Activated naive CD4-positive, alpha-beta T cell treated with anti-CD3 and anti-CD28 coated beads for 36 hours (primary cell): Measurements from ENCODE around the gene STXBP2. TPM values are rescaled to one million over a fixed set of nuclear protein-coding genes. Genes with fewer than 3 reads are reported as not detected.

Source experiments
- CTCF ChIA-PET: fragments of 350-600 bp; sonication (Branson Sonifier 250); formaldehyde crosslinking; loops from one replicate; lab custom pipeline; 2021; ENCODE audit warnings: antibody characterized with exemption; lab: Charles Lee
- DNase-seq: peaks from one replicate; pipeline ENCODE4 v3.0.0-alpha.2; 2020
- H3K27ac Mint-ChIP-seq: one replicate; pipeline ENCODE4 v1.8.0; 2021; ENCODE audit warnings: mild to moderate bottlenecking, mixed read lengths
- H3K27me3 Mint-ChIP-seq: one replicate; pipeline ENCODE4 v1.8.0; 2021; ENCODE audit warnings: low read depth, mixed read lengths
- H3K36me3 Mint-ChIP-seq: one replicate; pipeline ENCODE4 v1.8.0; 2021; ENCODE audit warnings: low read depth, mixed read lengths
- H3K4me1 Mint-ChIP-seq: one replicate; pipeline ENCODE4 v1.8.0; 2021; ENCODE audit warnings: low read depth, mixed read lengths
- H3K4me3 Mint-ChIP-seq: one replicate; pipeline ENCODE4 v1.8.0; 2021; ENCODE audit warnings: mild to moderate bottlenecking, moderate library complexity, mixed read lengths
- H3K9me3 Mint-ChIP-seq: one replicate; pipeline ENCODE4 v1.8.0; 2021; ENCODE audit warnings: mixed read lengths
- intact Hi-C: fragments of 100-400 bp; cut with micrococcal nuclease; formaldehyde crosslinking; loops from one replicate; pipeline ENCODE4 v1.15.1; 2023
- total RNA-seq, 2 experiments: library from RNA; stranded (reverse); gene quantifications; one replicate each; pipeline ENCODE4 v1.2.3, GENCODE V29; 2021

The STXBP2 gene
- total RNA-seq, 2 experiments from 2014 or later: 88.4 to 92.4 TPM

DNA sequence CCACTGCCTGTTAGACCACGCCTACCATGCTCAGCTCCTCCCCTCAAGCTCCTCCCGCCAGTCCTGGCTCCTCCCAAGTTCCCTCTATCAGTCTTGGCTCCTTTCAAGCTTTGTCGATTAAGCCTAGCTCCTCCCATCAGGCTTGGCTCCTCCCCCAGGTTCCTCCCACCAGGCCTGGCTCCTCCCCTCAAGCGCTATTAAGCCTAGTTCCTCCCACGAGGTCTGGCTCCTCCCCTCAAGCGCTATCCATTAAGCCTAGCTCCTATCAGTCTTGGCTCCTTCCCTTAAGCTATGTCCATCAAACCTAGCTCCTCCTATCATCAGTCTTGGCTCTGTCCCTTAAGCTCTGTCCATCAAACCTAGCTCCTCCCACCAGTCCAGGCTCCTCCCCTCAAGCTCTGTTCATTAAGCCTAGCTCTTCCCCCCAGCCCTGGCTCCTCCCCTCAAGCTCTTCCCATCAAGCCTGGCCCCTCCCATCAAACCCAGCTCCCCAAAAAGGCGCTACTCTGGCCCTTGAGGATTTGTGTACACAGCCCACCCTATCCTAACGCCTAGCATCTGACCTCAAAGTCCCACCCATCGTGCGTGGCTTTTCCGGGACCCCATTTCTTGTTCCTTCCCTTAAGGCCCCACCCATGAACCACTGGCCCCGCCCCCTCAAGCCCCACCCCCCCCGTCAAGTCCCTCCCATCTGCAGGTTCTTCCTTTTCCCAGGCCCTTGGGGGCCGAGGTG is 31.3 kb upstream of the STXBP2 start:
- CTCF ChIA-PET: interaction anchor here (0.8 to 2.0 kb wide), 3 partner anchors 27 to 75 kb away, joined by 3 to 5 read pairs (median 3); partner anchors contain the start of genes PCP2 and TRAPPC5
- DNase-seq: peak; percentile 33
- Mint-ChIP-seq H3K27ac (no peak overlapping the region), H3K27me3 (peaks cover 4% of the 10 kb centered on the region), H3K9me3 (no peaks in the 10 kb centered on the region), H3K4me1 (no peaks in the 10 kb centered on the region), H3K4me3 (no peak overlapping the region), H3K36me3 (no peaks in the 10 kb centered on the region)
- intact Hi-C loops: no loop called here

DNA sequence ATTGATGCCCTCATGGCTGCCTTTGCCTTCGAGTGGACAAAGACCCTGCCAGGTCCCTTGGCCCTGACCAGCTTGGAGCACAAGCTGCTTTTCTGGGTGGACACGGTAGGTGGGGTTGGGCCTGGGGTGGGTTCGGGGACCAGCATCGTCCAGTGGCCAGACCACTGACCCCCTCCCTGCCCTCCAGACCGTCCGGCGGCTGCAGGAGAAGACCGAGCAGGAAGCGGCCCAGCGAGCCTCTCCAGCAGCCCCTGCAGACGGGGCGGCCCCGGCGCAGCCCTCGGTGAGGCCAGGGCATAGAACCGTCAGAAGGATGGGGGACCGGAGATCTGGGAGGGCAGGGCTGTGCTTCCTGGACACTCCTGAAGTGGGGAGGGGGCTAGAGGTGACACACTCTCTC is 30.6 kb upstream of the STXBP2 start:
- peaks cover 4% of the 10 kb centered on the region for H3K27me3 Mint-ChIP-seq
- CTCF ChIA-PET: interaction anchor here (2.0 kb wide), 1 partner anchor 74 kb away, joined by 5 read pairs; the partner anchor contains the start of gene TRAPPC5
- intact Hi-C loops: no loop called here
- H3K9me3 Mint-ChIP-seq: no peaks in the 10 kb centered on the region
- H3K4me3 Mint-ChIP-seq: no peak overlapping the region
- H3K27ac Mint-ChIP-seq: no peak overlapping the region
- DNase-seq: no peak
- H3K4me1 Mint-ChIP-seq: no peaks in the 10 kb centered on the region
- no peaks in the 10 kb centered on the region for H3K36me3 Mint-ChIP-seq

DNA sequence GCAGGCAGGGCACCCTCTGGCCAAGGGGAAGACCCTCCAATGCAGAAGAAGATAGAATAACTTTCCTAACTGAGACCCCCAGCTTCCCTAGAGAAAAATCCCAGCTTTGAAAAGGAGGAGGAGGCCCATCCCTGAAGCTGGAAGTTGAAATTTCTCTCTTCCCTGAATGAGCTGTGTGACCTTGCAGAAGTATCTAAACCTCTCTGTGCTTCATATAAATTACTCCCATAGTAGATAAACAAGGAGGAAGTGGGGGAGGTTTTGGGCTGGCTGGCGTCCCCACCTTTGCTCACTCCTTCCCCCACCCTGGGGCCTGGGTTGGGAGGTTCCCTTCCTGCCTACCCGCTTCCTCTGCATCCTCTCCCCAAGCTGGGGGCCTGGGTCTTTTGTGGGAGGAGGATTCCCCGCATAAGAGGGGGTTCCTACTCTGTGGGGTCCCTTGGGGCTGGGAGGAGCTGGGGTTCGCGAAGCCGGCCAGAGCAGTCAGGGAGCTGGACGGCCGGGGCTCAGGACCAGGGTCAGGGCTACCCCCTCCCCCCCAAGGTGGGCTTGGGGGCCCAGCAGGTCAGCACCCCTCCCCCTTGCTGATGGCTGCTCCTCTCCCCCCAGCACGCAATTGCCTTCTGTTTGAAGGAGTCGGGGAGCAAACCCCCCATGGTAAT is 29.6 kb upstream of the STXBP2 start:
- intact Hi-C loops: no loop called here
- CTCF ChIA-PET: no interaction called here
- no peak overlapping the region for H3K4me3 Mint-ChIP-seq
- H3K9me3 Mint-ChIP-seq: no peaks in the 10 kb centered on the region
- no peak overlapping the region for H3K27ac Mint-ChIP-seq
- no peaks in the 10 kb centered on the region for H3K27me3 Mint-ChIP-seq
- no peaks in the 10 kb centered on the region for H3K4me1 Mint-ChIP-seq
- DNase-seq: no peak
- H3K36me3 Mint-ChIP-seq: no peaks in the 10 kb centered on the region

DNA sequence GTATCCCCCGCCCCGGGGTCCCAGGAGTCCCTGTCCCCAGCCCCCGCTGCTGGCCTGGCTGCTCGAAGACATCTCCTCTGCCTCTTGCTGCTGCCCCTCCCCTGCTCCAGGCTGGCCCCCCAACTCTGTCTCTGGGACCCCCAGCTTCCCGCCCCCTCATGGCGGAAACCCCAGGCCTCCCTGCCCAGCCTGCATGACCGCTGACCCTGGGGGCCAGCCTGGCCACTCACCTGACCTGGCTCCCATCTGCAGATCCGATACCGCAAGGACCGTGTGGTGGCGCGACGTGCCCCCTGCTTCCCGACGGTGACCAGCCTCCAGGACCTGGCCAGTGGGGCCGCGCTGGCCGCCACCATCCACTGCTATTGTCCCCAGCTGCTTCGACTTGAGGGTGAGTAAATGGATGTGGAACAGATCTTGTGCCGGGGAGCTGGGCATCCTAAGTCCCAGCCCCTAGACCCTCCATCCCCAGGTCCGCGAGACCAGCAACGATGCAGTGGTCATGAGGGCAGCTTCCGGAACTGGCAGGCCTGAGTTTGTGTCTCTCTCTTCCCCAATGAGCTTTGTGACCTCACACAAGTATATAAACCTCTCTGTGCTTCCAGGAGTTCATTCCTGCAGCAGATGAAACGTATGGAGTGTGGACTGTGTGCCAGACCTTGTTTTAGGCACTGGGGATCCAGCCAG is 28.9 kb upstream of the STXBP2 start:
- no peaks in the 10 kb centered on the region for H3K36me3 Mint-ChIP-seq
- intact Hi-C loops: no loop called here
- no peaks in the 10 kb centered on the region for H3K9me3 Mint-ChIP-seq
- CTCF ChIA-PET: interaction anchor here (0.6 kb wide), 1 partner anchor 1579 kb away, joined by 4 read pairs; no protein-coding TSS in a partner anchor
- no peak overlapping the region for H3K27ac Mint-ChIP-seq
- no peak overlapping the region for H3K4me3 Mint-ChIP-seq
- no peaks in the 10 kb centered on the region for H3K4me1 Mint-ChIP-seq
- no peaks in the 10 kb centered on the region for H3K27me3 Mint-ChIP-seq
- no peak for DNase-seq

DNA sequence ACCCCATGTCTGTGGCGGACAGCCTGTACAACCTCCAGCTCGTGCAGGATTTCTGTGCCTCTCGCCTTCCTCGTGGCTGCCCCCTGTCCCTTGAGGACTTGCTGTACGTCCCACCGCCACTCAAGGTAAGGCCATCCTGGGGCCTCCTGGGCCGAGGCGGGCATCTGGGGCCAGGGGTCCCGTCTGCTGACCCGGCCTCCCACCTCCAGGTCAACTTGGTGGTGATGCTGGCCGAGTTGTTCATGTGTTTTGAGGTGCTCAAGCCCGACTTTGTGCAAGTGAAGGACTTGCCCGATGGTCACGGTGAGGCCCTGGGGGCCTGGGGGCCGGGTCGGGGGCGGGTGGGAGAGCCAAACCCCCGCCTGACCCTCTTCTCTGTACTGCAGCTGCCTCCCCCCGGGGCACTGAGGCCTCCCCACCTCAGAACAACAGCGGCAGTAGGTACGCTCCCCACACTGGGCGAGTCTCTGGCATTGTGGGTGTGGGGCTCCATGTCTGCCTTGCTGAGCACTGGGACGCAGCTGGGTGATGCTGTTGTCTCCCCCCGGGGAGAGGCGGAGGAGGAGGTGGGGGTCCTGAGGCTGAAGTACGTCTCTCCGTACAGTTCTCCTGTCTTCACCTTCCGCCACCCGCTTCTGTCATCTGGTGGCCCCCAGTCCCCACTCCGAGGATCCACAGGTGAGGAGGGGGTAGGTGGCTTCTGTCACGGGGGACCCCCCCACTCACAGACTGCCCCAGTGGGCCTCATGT is 26.2 kb upstream of the STXBP2 start:
- no peaks in the 10 kb centered on the region for H3K27me3 Mint-ChIP-seq
- CTCF ChIA-PET: no interaction called here
- no peak overlapping the region for H3K4me3 Mint-ChIP-seq
- no peaks in the 10 kb centered on the region for H3K9me3 Mint-ChIP-seq
- no peaks in the 10 kb centered on the region for H3K36me3 Mint-ChIP-seq
- no peaks in the 10 kb centered on the region for H3K4me1 Mint-ChIP-seq
- H3K27ac Mint-ChIP-seq: no peak overlapping the region
- intact Hi-C loops: no loop called here
- DNase-seq: no peak

DNA sequence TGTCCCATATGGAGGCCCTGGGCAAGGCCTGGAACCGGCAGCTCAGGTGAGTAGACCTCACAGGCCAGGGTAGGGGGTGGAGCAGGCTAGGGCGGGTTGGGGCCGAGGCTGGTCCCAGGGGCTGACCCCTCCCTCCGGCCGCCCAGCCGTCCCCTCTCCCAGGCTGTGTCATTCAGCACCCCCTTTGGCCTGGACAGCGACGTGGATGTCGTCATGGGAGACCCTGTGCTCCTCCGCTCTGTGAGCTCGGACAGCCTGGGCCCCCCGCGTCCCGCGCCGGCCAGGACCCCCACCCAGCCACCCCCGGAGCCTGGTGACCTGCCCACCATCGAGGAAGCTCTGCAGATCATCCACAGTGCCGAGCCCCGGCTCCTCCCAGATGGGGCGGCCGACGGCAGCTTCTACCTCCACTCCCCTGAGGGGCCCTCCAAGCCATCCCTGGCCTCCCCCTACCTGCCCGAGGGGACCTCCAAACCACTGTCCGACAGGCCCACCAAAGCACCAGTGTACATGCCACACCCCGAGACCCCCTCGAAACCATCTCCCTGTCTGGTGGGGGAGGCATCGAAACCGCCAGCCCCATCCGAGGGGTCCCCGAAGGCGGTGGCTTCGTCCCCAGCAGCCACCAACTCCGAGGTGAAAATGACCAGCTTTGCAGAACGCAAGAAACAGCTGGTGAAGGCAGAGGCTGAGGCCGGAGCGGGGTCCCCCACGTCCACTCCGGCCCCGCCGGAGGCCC is 25.2 kb upstream of the STXBP2 start:
- H3K4me3 Mint-ChIP-seq: no peak overlapping the region
- H3K9me3 Mint-ChIP-seq: no peaks in the 10 kb centered on the region
- DNase-seq: no peak
- H3K27ac Mint-ChIP-seq: no peak overlapping the region
- CTCF ChIA-PET: interaction anchor here (1.1 kb wide), 1 partner anchor 43 kb away, joined by 3 read pairs; no protein-coding TSS in a partner anchor
- intact Hi-C loops: no loop called here
- no peaks in the 10 kb centered on the region for H3K4me1 Mint-ChIP-seq
- H3K27me3 Mint-ChIP-seq: no peaks in the 10 kb centered on the region
- H3K36me3 Mint-ChIP-seq: peaks cover 3% of the 10 kb centered on the region

DNA sequence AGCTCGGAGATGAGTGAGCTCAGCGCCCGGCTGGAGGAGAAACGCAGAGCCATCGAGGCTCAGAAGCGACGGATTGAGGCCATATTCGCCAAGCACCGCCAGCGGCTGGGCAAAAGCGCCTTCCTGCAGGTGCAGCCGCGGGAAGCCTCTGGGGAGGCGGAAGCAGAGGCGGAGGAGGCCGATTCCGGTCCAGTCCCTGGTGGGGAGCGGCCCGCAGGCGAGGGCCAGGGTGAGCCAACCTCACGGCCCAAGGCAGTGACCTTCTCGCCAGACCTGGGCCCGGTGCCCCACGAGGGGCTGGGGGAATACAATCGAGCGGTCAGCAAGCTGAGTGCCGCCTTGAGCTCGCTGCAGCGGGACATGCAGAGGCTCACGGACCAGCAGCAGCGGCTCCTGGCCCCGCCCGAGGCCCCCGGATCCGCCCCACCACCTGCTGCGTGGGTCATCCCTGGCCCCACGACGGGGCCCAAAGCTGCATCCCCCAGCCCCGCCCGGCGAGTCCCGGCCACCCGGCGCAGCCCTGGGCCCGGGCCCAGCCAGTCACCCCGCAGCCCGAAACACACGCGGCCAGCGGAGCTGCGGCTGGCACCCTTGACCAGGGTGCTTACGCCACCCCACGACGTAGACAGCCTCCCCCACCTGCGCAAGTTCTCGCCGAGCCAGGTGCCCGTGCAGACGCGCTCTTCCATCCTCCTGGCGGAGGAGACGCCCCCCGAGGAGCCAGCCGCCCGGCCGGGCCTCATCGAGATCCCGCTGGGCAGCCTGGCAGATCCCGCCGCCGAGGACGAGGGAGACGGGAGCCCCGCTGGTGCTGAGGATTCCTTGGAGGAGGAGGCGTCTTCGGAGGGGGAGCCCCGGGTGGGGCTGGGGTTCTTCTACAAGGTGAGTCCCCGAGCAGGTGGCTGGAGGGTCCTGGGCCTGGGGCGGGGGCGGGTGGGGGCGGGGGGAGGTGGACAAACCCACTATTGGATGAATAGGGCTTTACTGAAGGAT is 24.3 kb upstream of the STXBP2 start:
- no peak overlapping the region for H3K4me3 Mint-ChIP-seq

DNA sequence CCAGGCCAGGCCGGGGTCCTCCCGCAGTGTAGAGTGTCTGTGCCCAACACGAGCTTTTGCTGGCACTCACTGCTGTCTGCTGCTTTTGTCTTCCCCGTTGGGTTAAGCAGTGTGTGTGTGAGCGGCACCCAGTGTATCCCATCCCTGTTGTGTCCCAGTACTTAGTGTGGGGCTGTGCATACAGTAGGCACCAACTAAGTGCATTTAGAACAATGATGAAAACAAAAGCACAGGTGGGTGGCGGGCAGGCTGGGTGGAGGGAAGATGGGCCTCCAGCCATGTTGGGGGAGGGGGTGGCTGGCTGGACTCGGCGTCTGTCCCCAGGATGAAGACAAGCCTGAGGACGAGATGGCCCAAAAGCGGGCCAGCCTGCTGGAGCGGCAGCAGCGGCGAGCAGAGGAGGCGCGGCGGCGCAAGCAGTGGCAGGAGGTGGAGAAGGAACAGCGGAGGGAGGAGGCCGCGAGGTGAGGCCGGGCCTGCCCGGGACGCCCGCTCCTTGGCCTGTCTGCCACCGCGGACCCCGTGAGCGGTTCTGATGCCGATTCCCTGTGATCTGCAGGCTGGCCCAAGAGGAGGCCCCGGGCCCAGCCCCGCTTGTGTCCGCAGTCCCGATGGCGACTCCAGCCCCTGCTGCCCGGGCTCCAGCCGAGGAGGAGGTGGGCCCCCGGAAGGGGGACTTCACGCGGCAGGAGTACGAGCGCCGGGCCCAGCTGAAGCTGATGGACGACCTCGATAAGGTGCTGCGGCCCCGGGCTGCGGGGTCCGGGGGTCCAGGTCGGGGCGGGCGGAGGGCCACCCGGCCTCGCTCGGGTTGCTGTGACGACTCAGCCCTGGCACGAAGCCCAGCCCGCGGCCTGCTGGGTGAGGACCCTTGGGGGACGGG is 21.8 kb upstream of the STXBP2 start:
- Mint-ChIP-seq H3K36me3 (peaks cover 16% of the 10 kb centered on the region), H3K9me3 (no peaks in the 10 kb centered on the region), H3K4me1 (no peaks in the 10 kb centered on the region), H3K27ac (no peak overlapping the region), H3K27me3 (no peaks in the 10 kb centered on the region), H3K4me3 (no peak overlapping the region)
- CTCF ChIA-PET: interaction anchor here (1.0 kb wide), 1 partner anchor 47 kb away, joined by 6 read pairs; no protein-coding TSS in a partner anchor
- intact Hi-C loops: no loop called here
- DNase-seq: no peak

More for the DNA sequence above, 24.3 kb upstream of the STXBP2 start:
- no peaks in the 10 kb centered on the region for H3K27me3 Mint-ChIP-seq
- CTCF ChIA-PET: interaction anchor here (1.1 kb wide), 1 partner anchor 44 kb away, joined by 3 read pairs; no protein-coding TSS in a partner anchor
- DNase-seq: no peak
- no peak overlapping the region for H3K27ac Mint-ChIP-seq
- no peaks in the 10 kb centered on the region for H3K4me1 Mint-ChIP-seq
- no peaks in the 10 kb centered on the region for H3K9me3 Mint-ChIP-seq
- H3K36me3 Mint-ChIP-seq: peaks cover 6% of the 10 kb centered on the region
- intact Hi-C loops: no loop called here

DNA sequence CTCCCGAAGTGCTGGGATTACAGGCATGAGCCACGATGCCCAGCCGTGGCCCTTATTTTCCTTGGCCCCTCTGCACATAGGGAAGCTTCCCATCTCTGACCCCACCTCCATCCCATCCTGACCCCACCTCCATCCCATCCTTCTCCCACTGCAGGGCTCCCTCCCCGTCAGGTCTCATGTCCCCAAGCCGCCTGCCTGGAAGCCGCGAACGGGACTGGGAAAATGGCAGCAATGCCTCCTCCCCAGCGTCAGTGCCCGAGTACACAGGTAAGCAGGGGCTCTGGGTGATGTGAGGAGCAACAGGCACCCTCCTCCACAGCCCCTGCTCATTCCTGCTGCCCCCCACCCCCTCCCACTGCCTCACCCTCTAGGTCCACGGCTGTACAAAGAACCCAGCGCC is 19.7 kb upstream of the STXBP2 start:
- H3K36me3 Mint-ChIP-seq: peaks cover 22% of the 10 kb centered on the region
- CTCF ChIA-PET: no interaction called here

DNA sequence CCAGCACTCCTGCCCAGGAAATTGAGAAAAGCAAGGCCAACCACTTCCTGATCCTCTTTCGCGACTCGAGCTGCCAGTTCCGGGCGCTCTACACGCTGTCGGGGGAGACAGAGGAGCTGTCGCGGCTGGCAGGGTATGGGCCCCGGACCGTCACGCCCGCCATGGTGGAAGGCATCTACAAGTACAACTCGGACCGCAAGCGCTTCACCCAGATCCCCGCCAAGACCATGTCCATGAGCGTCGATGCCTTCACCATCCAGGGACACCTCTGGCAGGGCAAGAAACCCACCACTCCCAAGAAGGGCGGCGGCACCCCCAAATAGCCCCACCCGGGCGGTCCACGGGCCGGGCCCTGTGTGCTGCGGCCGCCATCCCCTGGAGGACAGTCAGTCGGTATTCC is 19.2 kb upstream of the STXBP2 start:
- H3K4me1 Mint-ChIP-seq: no peaks in the 10 kb centered on the region
- H3K27me3 Mint-ChIP-seq: no peaks in the 10 kb centered on the region
- CTCF ChIA-PET: no interaction called here
- peaks cover 22% of the 10 kb centered on the region for H3K36me3 Mint-ChIP-seq
- DNase-seq: no peak
- intact Hi-C loops: no loop called here
- H3K9me3 Mint-ChIP-seq: no peaks in the 10 kb centered on the region
- H3K4me3 Mint-ChIP-seq: no peak overlapping the region
- H3K27ac Mint-ChIP-seq: no peak overlapping the region

More for the DNA sequence above, 19.7 kb upstream of the STXBP2 start:
- Mint-ChIP-seq H3K4me3 (no peak overlapping the region), H3K27ac (no peak overlapping the region), H3K4me1 (no peaks in the 10 kb centered on the region), H3K9me3 (no peaks in the 10 kb centered on the region), H3K27me3 (no peaks in the 10 kb centered on the region)
- intact Hi-C loops: no loop called here
- no peak for DNase-seq
